GM23338 (cell line): Measurements from ENCODE around the gene MUC7. TPM values are rescaled to one million over a fixed set of nuclear protein-coding genes. Genes with fewer than 3 reads are reported as not detected.

Experiments used
- ATAC-seq: fragments of 200-7000 bp; cut with Tn5 transposase; 3 replicates; pipeline ENCODE4 v1.9.1; 2020
- DNase-seq: peaks from one replicate; pipeline ENCODE4 v3.0.0-alpha.2; 2015; ENCODE audit warnings: low spot score
- H2AFZ ChIP-seq: fragments of 200-600 bp; sonication (generic); 2 replicates; pipeline ENCODE4 v1.8.0; 2016; ENCODE audit warnings: antibody characterized with exemption, mild to moderate bottlenecking, moderate library complexity
- H3F3A ChIP-seq: fragments of 200-600 bp; sonication (generic); replicated peaks from 2 replicates; pipeline ENCODE4 v1.8.0; 2017; ENCODE audit warnings: antibody characterized with exemption, mixed run types, low read depth
- H3K27ac ChIP-seq: fragments of 200-600 bp; sonication (generic); 2 replicates; pipeline ENCODE4 v1.6.1; 2016; ENCODE audit warnings: low read depth
- H3K27me3 ChIP-seq: fragments of 200-600 bp; sonication (generic); 2 replicates; pipeline ENCODE4 v1.8.0; 2016; ENCODE audit warnings: mild to moderate bottlenecking, mixed run types, moderate library complexity; ENCODE audit not compliant: insufficient read depth
- H3K36me3 ChIP-seq: fragments of 200-600 bp; sonication (generic); 2 replicates; pipeline ENCODE4 v1.8.0; 2016; ENCODE audit warnings: mild to moderate bottlenecking; ENCODE audit not compliant: insufficient read depth
- H3K4me1 ChIP-seq: fragments of 200-600 bp; sonication (generic); 2 replicates; pipeline ENCODE4 v1.8.0; 2016; ENCODE audit warnings: mild to moderate bottlenecking, moderate library complexity; ENCODE audit not compliant: insufficient read depth
- H3K4me2 ChIP-seq: fragments of 200-600 bp; sonication (generic); 2 replicates; pipeline ENCODE4 v1.7.1; 2017; ENCODE audit warnings: mixed run types
- H3K4me3 ChIP-seq: fragments of 200-600 bp; sonication (generic); 2 replicates; pipeline ENCODE4 v1.6.1; 2016; ENCODE audit warnings: mixed run types
- H3K79me2 ChIP-seq: fragments of 200-600 bp; sonication (generic); replicated peaks from 2 replicates; pipeline ENCODE4 v1.8.0; 2017; ENCODE audit warnings: mild to moderate bottlenecking; ENCODE audit not compliant: insufficient read depth
- H3K9me2 ChIP-seq: fragments of 200-600 bp; sonication (generic); 2 replicates; pipeline ENCODE4 v1.8.0; 2017; ENCODE audit not compliant: insufficient read depth
- H4K20me1 ChIP-seq: fragments of 200-600 bp; sonication (generic); replicated peaks from 2 replicates; pipeline ENCODE4 v1.8.0; 2017; ENCODE audit warnings: mild to moderate bottlenecking; ENCODE audit not compliant: insufficient read depth
- H3K27ac Mint-ChIP-seq: 2 replicates; pipeline ENCODE4 v1.8.0; 2020; ENCODE audit warnings: inconsistent platforms, mild to moderate bottlenecking, moderate library complexity, mixed read lengths
- H3K27me3 Mint-ChIP-seq: 3 replicates; pipeline ENCODE4 v1.8.0; 2022; ENCODE audit warnings: low read depth, mild to moderate bottlenecking, moderate library complexity, mixed read lengths, inconsistent platforms; ENCODE audit not compliant: insufficient read depth, poor library complexity
- H3K36me3 Mint-ChIP-seq: 3 replicates; pipeline ENCODE4 v1.8.0; 2021; ENCODE audit warnings: low read depth, mild to moderate bottlenecking, inconsistent platforms, moderate library complexity, mixed read lengths
- H3K4me1 Mint-ChIP-seq: 3 replicates; pipeline ENCODE4 v1.8.0; 2020; ENCODE audit warnings: mild to moderate bottlenecking, inconsistent platforms, mixed read lengths
- H3K4me3 Mint-ChIP-seq: 3 replicates; pipeline ENCODE4 v1.8.0; 2021; ENCODE audit warnings: moderate library complexity, mild to moderate bottlenecking, inconsistent platforms, mixed read lengths
- H3K9me3 Mint-ChIP-seq: 3 replicates; pipeline ENCODE4 v1.8.0; 2020; ENCODE audit warnings: moderate library complexity, mild to moderate bottlenecking, inconsistent platforms, mixed read lengths
- CREB1 ChIP-seq: fragments of 250-450 bp; sonication (Bioruptor Pico); IDR thresholded peaks from 2 replicates; pipeline ENCODE4 v1.5.0; 2020; ENCODE audit warnings: low read depth, mild to moderate bottlenecking, moderate library complexity
- ETS1 ChIP-seq: IDR thresholded peaks from 2 replicates; pipeline ENCODE4 v1.6.1; 2016; ENCODE audit warnings: antibody characterized with exemption
- EZH2 ChIP-seq: fragments of 200-600 bp; sonication (generic); IDR thresholded peaks from one replicate; pipeline ENCODE4 v1.8.0; 2017; ENCODE audit warnings: antibody characterized with exemption, mild to moderate bottlenecking, low read depth; ENCODE audit not compliant: unreplicated experiment
- EZH2phosphoT487 ChIP-seq: fragments of 200-600 bp; sonication (generic); IDR thresholded peaks from one replicate; pipeline ENCODE4 v1.8.1; 2018; ENCODE audit warnings: antibody characterized with exemption; ENCODE audit not compliant: unreplicated experiment
- JUNB ChIP-seq: IDR thresholded peaks from one replicate; pipeline ENCODE4 v1.6.1; 2016; ENCODE audit warnings: antibody characterized with exemption; ENCODE audit not compliant: unreplicated experiment
- NANOG ChIP-seq: IDR thresholded peaks from 2 replicates; pipeline ENCODE4 v1.6.1; 2016; ENCODE audit warnings: antibody characterized with exemption, borderline replicate concordance
- POLR2AphosphoS5 ChIP-seq: IDR thresholded peaks from 2 replicates; pipeline ENCODE4 v1.6.1; 2016; ENCODE audit warnings: antibody characterized with exemption, low read depth
- REST ChIP-seq: IDR thresholded peaks from one replicate; pipeline ENCODE4 v1.6.1; 2018; ENCODE audit warnings: antibody characterized with exemption; ENCODE audit not compliant: unreplicated experiment
- STAT1 ChIP-seq: IDR thresholded peaks from one replicate; pipeline ENCODE4 v1.6.1; 2016; ENCODE audit warnings: antibody characterized with exemption; ENCODE audit not compliant: unreplicated experiment
- ZNF114 ChIP-seq: fragments of 250-450 bp; sonication (Bioruptor Pico); IDR thresholded peaks from 2 replicates; pipeline ENCODE4 v1.5.0; 2020; ENCODE audit warnings: mild to moderate bottlenecking, moderate library complexity
- ZNF331 ChIP-seq: fragments of 250-450 bp; sonication (Bioruptor Pico); IDR thresholded peaks from 2 replicates; pipeline ENCODE4 v1.5.0; 2020; ENCODE audit warnings: low read depth, mild to moderate bottlenecking, moderate library complexity
- ZNF462 ChIP-seq: fragments of 250-450 bp; sonication (Bioruptor Pico); IDR thresholded peaks from 2 replicates; pipeline ENCODE4 v1.5.0; 2020; ENCODE audit warnings: mild to moderate bottlenecking, moderate library complexity
- polyA plus RNA-seq: library from polyadenylated mRNA; unstranded; fragments of >200 nt; fragmentation: Nextera tagmentation; extraction: Ambion mirVana; gene quantifications from 2 replicates; pipeline ENCODE4 v1.2.1, GENCODE V29; 2016
- total RNA-seq: library from RNA; depleted of rRNA; stranded (reverse); fragments of >200 nt; shearing (Covaris generic); gene quantifications from 2 replicates; pipeline ENCODE4 v1.2.3, GENCODE V29; 2014
- TF ChIP-seq, protein P1 (sequence below), 2 experiments: fragments of 200-600 bp in 1 of 2; sonication (generic) in 1 of 2; conservative IDR thresholded peaks; 2 replicates each; pipeline versions ENCODE4 v1.5.1 to v1.6.1; 2016 to 2017; ENCODE audit warnings: antibody characterized with exemption in 2 of 2, low read depth in 2 of 2, mild to moderate bottlenecking in 2 of 2, moderate library complexity in 1 of 2

The MUC7 gene
- total and polyA plus RNA-seq, 2 experiments from 2014 or later, result not detected

- peak overlapping the region; percentile 62; the same call in 1 of the 2 replicates for H3K4me2 ChIP-seq
- H3K36me3 ChIP-seq, result no peaks in the 10 kb centered on the region
- no peaks in the 10 kb centered on the region for H4K20me1 ChIP-seq
- TF ChIP-seq JUNB, result no peak
- TF ChIP-seq ZNF331 (CRISPR knock-in tag), result no peak
- TF ChIP-seq ZNF462 (CRISPR knock-in tag), result no peak
- TF ChIP-seq EZH2, result no peak
- TF ChIP-seq EZH2phosphoT487, result no peak
- TF ChIP-seq NANOG, result no peak
- TF ChIP-seq POLR2AphosphoS5, result no peak
- no peak for TF ChIP-seq STAT1
- TF ChIP-seq, protein P1, sequence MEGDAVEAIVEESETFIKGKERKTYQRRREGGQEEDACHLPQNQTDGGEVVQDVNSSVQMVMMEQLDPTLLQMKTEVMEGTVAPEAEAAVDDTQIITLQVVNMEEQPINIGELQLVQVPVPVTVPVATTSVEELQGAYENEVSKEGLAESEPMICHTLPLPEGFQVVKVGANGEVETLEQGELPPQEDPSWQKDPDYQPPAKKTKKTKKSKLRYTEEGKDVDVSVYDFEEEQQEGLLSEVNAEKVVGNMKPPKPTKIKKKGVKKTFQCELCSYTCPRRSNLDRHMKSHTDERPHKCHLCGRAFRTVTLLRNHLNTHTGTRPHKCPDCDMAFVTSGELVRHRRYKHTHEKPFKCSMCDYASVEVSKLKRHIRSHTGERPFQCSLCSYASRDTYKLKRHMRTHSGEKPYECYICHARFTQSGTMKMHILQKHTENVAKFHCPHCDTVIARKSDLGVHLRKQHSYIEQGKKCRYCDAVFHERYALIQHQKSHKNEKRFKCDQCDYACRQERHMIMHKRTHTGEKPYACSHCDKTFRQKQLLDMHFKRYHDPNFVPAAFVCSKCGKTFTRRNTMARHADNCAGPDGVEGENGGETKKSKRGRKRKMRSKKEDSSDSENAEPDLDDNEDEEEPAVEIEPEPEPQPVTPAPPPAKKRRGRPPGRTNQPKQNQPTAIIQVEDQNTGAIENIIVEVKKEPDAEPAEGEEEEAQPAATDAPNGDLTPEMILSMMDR (conservative IDR thresholded peaks at IDR 0.05; ENCODE audit: low read depth in 2 of 2), result no peak
- no peak for TF ChIP-seq CREB1 (CRISPR knock-in tag)
- TF ChIP-seq ETS1, result no peak
- no peak for TF ChIP-seq ZNF114 (CRISPR knock-in tag)
- TF ChIP-seq REST, result no peak
- no peaks in the 10 kb centered on the region for H3K79me2 ChIP-seq
- H3F3A ChIP-seq, result no peaks in the 10 kb centered on the region
- no peaks in the 10 kb centered on the region; the same call in 2 of the 3 replicates for H3K9me3 Mint-ChIP-seq
- H3K27ac ChIP-seq, result no peak overlapping the region
- no peak overlapping the region for H3K4me3 Mint-ChIP-seq
- H3K4me1 Mint-ChIP-seq, result peaks cover 3% of the 10 kb centered on the region; the same call in 1 of the 3 replicates
- H3K4me3 ChIP-seq, result no peak overlapping the region
- peaks cover 4% of the 10 kb centered on the region; the same call in 1 of the 2 replicates for H3K9me2 ChIP-seq
- no peaks in the 10 kb centered on the region for H3K36me3 Mint-ChIP-seq
- no peaks in the 10 kb centered on the region for H3K4me1 ChIP-seq
- DNase-seq (peak; percentile 40), ATAC-seq (peak; percentile 64)
- H3K27ac Mint-ChIP-seq, result no peak overlapping the region
- H3K27me3 ChIP-seq, result no peaks in the 10 kb centered on the region
- no peaks in the 10 kb centered on the region for H3K27me3 Mint-ChIP-seq
- peak overlapping the region; percentile 69 for H2AFZ ChIP-seq
Observed at GRCh38 chr4:70437197-70437596, 34.8 kb upstream of the MUC7 start.
